NCI-H187 treated with DMSO at 0.1 percent for 48 hours (cell line): ENCODE results near the gene MYT1.

Experiments used
- DNase-seq: peaks from one replicate; lab custom pipeline; 2025; lab: John Stamatoyannopoulos, UW

Gene MYT1

DNA sequence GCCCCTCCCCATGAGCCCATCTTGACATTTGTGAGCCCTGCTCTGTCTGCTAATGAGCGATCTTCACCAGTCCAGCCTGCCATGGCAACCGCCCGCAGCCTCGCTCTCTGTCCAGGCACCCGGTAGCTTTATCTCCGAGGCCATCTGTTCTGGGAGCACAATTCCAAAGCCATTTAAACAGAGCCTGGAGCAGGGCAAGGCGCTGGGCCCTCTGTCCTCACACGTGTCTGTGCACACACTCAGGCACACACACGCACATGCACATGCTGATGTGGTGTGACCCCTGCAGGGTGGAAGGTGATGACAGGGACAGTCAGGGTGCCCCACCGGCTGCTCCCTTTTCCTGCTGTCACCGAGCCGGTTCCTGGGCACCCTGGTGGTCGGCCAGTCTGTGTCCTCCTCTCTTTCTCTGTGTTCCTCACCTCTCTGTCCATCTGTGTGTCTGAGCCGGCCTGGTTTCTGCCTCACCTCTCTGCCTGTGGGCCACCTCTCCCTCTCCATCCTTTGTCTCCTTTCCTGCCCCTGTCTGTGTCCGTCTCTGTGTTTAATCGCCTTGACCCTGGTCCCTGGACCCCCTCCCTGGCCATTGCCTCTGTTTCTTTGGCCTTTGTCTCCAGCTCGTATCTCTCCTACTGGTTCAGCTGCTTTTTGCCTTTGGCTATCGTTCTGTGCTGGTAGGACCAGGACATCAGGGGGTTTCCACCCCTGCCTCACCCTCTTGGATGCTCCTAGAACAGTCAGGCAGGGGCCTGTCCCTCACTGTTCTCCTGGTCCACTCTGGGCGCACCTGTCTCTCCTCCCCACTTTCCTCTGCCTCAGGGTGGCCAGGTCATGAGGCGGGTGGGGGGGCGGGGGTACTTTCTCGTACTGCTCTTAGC lies 8.8 kb upstream of the MYT1 start:
- DNase-seq: no peak

DNA sequence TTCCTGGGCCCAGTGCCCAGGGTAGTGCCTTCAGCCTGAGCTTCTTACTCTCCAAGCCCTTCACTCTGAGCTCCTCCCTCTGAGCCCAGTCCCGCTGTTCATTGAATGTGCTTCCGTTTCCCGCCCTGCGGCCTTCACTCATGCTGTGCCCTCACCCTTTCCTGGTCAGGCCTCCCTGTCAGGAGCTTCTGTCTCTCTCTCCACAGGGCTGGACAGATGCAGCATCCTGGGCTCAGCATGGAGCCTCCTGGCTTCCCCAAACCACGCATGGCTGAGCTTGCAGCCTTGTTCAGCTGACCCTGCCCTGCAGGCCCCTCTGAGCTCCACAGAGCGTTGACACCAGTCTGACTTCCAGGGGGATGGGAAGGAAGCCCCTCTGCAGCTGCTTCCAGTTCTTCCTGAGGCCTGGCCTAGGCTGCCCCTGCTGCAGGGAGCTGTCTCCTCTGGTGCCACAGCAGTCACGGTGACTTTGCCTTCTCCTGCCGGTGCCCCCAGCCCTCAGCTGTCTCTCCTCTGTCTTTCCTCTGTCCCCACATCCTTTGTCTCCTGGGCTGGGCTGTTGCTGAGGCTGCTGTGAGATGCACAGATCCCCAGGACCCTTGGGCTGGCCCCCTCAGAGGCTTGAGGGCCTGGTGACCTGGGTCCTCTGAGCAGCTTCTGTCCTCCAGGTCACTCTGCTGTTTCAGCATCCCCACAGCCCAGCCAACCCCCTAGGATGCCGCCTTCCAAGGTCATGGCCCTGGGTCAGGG lies 7.9 kb upstream of the MYT1 start:
- peak; percentile 79 for DNase-seq

DNA sequence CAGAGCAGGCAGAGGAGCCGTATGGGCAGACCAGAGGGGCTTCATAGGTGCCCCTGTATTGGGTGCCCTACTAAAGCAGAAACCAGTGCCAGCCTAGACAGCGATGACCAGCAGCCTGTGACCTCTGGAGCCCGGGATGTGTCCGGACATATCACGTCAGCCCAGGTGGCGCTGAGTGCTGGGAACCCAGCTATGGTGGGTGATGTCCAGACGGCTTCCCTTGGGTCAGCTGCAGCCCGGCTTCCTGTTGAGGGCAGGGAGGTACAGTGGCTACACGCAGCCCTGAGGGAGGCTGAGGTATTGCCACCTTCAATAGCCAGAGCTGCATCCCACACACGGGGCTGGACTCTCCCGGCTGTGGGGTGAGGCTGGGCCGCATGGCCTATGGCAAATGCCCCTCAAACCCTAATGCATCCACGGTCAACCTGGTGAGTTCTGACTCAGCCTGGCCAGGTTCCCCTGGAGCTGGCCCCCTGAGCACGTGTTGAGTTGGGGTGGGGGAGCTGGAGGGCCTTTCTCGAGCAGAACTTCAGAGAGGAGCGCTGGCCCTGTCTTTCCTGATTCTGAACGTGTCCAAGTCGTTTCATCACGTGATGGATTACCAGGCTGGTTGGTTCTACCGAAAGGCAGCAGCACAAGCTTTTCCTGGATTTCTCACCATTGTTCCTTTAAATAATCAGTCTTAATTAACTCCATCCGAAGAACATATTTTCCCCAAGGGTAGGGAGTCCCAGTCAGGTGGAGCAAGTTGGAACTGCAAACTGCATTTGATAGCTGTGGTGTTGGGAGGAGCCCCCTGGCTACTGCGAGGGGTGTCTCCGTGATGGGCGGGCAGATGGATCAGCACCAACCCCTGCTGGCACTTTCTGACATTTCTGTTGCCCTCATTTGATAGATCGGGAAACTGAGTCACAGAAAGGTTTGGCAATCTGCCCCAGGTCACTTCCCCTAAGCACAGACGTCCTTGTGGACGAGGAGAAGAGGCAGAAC lies 7.1 kb upstream of the MYT1 start:
- no peak for DNase-seq

GRCh38 chr20:64157878-64158277 lies 6.4 kb upstream of the MYT1 start:
- DNase-seq: no peak

DNA sequence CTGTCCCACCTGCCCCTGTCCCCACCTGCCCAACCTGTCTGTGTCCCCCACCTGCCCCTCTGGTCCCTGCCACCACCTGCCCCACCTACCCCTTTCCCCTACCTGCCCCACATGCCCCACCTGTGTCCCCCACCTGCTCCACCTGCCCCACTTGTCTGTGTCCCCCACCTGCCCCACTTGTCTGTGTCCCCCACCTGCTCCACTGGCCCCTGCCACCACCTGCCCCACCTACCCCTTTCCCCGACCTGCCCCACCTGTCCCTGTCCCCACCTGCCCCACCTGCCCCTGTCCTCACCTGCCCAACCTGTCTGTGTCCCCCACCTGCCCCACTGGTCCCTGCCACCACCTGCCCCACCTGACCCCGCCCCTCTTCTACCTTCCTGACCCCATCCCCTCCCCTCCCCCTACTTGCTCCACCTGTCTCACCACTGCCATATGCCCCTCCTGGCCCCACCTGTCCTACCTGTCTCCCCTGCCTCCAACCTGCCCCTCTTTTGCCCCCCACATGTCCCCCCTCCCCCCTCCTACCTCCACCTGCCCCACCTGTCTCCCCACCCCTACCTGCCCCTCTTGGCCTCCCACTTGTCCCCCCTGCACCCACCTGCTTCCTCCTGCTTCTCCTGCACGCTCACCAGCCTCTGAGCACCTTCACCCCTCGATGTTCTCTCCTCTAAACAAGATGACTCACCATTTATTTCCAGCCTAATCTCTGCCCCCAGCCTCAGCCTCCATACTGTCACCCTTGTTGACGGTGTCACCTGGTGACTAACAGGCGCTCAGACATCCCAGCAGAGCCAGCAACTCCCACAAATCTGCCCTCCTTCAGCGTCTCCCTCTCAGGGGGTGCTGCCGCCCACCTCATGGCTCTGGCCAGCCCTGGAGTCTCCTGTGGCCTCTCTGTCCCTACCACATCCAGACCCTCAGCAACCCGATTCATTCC lies 5.6 kb upstream of the MYT1 start:
- no peak for DNase-seq

DNA sequence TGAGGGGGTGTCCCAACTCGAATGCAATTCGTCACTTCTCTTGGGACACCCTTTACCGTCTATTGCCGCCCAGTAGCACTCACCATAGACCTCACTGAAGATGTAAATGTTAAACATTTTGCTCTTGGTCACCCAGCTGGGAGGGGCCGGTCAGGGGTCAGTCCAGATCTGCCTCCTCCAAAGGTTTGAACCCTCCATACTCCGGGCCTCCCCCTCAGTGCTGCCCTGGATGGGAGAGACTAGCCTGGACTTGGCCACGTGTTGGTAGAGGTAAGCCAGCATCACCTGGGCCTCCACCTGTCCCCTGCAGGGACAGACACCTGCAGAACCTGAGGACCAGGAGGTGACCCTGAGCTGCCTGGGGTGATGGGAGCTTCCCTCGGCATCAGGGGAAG lies 5.0 kb upstream of the MYT1 start:
- DNase-seq: no peak

DNA sequence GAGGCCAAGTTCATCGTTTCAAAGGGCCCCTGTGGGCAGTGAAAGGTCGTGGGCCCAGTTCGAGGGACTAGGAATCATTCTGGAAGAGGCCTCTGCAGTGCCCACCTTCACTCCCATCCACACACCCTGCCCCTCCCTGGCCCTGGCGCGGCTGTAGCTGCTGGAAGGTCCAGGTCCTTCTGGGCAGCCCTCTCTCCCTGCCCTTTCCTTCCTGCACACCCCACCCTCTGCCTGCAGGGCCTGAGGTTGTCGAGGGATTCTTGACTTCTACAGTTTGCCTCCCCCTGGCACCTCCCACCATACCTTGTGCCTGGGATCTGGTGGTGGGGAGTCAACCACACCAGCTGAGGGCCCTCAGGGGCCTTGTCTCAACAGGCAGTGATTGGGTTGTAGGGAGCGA lies 4.5 kb upstream of the MYT1 start:
- no peak for DNase-seq

- DNase-seq: no peak
Observed at GRCh38 chr20:64160118-64160517, 4.1 kb upstream of the MYT1 start.

DNA sequence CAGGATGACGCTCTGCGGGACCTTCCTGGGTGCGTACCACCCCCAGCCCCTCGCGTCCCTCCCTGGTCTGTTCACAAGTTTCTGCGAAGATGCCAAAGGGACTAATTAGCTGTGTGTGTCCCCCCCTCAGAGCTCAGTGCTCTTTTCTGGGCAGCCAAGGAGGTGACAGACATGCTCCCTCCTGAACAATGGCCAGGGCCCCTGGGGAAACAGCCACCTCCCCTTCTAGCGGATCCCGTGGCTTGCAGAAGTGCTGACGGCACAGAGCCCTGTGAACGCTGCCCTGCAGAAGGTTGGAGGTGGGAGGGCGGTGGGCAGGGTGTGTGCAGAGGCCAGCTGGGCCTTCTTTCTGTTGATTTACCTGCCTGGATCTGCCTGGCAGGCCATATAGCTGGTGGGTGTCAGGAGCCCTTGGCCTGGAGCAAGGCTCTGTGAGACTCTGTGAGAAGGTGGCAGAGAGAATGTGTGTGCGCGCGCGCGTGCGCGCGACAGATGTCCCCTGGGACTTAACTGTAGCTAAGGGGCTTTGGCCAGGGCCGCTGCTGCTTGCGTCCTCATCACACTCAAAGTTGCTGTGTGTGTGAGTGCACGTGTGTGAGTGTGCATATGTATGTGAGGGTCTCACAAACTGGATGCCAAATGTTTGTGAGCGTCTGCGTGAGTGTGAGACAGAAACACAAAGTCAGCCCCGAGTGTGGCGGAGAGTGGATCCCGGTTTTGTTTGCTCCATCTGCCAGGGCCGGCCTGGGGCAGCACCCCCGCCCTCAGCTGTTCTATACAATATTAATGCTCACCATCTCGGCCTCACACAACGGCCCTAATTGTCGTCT lies 3.5 kb upstream of the MYT1 start:
- peak; percentile 64 for DNase-seq

- no peak for DNase-seq
Observed at GRCh38 chr20:64161356-64162238, 2.7 kb upstream of the MYT1 start.

- DNase-seq: no peak
Observed at GRCh38 chr20:64162239-64162910, 1.9 kb upstream of the MYT1 start.

DNA sequence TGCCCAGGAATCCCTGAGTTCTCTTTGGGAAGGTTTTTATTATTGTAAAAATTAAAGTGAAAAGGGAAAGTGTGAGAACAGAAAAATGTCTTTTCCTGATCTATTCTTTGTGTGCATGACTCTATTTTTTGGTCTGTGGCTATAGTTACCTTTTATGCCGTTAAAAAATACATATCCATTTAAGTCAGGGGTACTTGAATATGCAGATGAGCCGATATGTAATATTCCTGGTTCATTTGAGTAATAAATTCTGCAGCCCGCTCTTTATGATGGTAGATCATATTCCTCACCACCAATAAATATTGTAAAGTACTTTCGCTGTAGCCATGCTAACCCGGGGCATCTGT lies 503 bp upstream of the MYT1 start:
- peak; percentile 48 for DNase-seq

GRCh38 chr20:64165866-64166600 lies 1.8 kb downstream of the MYT1 start:
- no peak for DNase-seq

- no peak for DNase-seq
Observed at GRCh38 chr20:64166721-64167615, 2.7 kb downstream of the MYT1 start.

DNA sequence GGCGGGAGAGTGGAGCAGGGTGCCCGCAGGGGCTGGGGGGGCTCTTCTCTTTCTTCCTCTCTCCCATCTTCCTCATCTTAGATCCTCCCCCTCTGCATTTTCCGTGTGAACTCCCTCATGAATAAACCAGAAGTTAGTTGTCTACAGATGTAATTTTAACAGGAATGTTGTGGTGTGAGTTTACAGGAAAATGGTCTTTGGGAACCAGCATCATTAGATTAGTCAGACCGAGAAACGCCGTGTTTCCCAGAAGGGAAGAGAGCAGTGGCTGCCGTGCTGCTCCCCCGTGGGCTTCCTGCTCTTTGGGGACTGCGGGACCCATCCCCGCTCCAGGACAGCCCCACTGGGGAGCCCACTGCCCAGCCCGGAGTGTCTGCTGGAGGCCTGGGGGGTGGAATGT lies 3.4 kb downstream of the MYT1 start:
- no peak for DNase-seq

- DNase-seq: no peak
Observed at GRCh38 chr20:64168381-64169090, 4.3 kb downstream of the MYT1 start.
